SKM-1 treated with dmso at 0.1 percent for 144 hours (cell line): ENCODE data around the gene C22orf15.

Experiments
- DNase-seq: peaks from one replicate; lab custom pipeline; 2025; ENCODE audit not compliant: unreplicated experiment; lab: John Stamatoyannopoulos, UW

Gene C22orf15

GRCh38 chr22:23786752-23787599 is 24.2 kb downstream of the C22orf15 start, which contains the start of gene SMARCB1:
TSS of gene SMARCB1 (plus strand) at chr22:23786966. CDS start at chr22:23787170, 204 bp downstream.
- peak; percentile 83 for DNase-seq

GRCh38 chr22:23787600-23787896 is 24.8 kb downstream of the C22orf15 start:
- no peak for DNase-seq

GRCh38 chr22:23787910-23788309 is 25.1 kb downstream of the C22orf15 start:
- DNase-seq = no peak

DNA sequence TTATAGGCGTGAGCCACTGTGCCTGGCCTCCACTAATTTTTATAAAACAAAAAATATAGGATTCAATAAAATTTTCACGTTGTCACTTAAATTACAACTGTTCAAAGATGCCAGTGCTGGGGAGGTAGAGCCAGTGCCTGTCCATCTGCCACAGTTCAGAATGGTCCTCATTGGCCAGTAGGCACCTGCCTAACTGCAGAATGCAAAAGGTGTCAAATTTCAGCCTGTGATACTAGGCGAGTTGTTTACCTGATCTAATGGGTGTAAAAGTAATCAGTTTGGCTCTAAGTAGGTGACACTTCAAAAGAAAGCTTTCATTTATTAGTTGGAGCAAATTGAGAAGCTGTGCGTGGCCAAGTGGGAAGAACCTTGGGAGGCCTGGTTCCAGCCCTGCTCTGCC is 26.3 kb downstream of the C22orf15 start:
- no peak for DNase-seq

- DNase-seq = no peak
Observed at GRCh38 chr22:23789638-23790037, 26.8 kb downstream of the C22orf15 start.

- no peak for DNase-seq
Observed at GRCh38 chr22:23790819-23791737, 28.3 kb downstream of the C22orf15 start.

DNA sequence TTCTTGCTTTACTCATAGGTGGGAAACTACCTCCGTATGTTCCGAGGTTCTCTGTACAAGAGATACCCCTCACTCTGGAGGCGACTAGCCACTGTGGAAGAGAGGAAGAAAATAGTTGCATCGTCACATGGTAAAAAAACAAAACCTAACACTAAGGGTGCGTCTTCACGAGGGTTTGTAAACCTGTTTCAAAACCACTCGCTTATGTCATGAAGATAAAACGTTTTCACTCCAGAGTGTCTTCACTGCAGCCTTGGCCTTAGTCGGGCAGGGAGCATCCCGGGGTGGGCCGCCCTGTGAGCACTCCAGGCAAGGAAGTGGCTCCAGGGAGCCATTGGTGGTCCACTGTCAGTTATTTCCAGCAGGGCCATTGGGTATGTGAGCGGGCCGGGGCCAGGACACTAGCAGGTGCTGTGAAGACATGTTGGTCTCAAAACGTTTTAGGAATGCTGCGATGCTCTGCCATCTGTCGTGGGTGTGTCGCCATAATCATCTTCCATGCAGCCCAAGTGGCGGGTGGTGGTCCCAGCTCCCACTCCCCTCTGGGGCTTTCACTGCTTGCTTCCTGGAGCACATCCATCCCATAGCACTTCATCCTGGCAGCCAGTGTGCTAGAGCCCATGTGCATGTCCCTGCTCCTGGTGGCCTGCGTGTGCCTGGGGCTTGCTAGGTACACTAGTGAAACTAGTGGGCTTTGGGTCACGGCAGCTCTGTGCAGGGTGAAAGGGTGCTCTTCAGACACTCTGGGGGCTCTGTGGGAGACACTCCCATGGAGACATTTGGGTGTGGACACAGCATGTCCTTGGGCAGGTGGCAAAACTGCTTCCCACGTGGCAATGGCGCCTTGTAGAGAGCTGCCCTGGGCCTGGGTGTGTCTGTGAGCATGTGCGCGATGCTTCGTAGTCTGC is 29.2 kb downstream of the C22orf15 start:
- no peak for DNase-seq

- no peak for DNase-seq
Observed at GRCh38 chr22:23793326-23793725, 30.5 kb downstream of the C22orf15 start.

- DNase-seq = no peak
Observed at GRCh38 chr22:23796461-23796860, 33.7 kb downstream of the C22orf15 start.

- no peak for DNase-seq
Observed at GRCh38 chr22:23800297-23801237, 37.8 kb downstream of the C22orf15 start.

DNA sequence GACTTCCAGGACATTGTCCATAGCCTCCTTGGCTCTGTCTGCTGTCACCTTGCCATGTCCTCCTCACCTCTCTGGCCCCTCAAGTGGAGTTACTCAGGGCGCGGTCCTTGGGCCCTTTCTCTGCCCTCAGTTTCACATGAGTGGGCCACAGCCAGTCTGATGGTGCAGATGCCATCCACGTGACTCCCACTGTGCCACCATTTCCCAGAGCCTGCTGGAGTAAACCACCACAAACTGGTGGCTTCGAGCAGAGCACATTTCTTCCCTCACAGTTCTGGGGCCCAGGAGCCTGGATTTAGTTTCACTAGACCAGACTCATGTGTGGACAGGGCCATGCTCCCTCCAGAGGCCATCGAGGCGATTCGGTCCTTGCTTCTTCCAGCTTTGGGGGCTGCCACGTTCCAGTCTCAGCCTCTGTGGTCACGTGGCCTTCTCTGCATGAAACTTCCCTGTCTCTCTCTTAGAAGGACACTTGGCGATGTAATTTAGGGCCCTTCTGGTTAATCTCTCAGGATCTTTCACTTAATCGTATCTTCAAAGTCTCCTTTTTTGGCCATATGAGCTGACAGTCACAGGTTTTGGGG is 38.5 kb downstream of the C22orf15 start:
- no peak for DNase-seq

GRCh38 chr22:23801886-23802377 is 39.1 kb downstream of the C22orf15 start:
- DNase-seq = no peak

DNA sequence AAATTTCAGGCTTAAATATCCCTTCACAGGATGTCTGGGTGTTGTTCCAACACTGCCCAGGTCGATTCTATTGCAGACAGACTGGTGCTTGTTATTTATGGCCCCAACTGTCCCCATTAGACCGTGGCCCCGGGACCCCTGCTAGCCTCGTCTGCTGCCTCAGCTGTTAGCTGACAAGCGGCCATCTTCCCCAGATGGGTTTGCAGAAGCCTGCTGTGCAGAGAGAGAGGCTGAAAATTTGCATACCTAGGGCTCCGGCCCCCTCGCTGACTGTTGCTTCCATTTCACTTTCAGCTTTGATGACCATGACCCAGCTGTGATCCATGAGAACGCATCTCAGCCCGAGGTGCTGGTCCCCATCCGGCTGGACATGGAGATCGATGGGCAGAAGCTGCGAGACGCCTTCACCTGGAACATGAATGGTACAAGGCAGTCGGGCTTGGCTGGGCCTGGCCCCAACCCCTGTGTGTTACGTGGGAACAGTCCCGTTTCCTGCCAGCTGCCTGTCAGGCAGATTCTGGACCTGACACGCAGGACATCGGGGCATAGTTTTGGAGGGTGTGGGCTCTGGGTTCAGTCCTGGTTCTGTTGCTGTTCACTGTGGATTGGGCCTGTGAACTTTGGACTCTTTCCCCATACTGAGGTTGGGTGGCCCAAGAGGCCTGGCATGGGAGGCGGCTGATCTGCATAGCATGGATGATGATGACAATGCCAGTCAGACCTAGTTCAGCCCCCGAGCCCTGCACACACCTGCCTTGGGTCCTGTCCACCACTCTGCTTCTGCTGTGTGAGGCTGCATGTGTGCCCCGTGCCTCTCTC is 40.4 kb downstream of the C22orf15 start:
- no peak for DNase-seq

DNA sequence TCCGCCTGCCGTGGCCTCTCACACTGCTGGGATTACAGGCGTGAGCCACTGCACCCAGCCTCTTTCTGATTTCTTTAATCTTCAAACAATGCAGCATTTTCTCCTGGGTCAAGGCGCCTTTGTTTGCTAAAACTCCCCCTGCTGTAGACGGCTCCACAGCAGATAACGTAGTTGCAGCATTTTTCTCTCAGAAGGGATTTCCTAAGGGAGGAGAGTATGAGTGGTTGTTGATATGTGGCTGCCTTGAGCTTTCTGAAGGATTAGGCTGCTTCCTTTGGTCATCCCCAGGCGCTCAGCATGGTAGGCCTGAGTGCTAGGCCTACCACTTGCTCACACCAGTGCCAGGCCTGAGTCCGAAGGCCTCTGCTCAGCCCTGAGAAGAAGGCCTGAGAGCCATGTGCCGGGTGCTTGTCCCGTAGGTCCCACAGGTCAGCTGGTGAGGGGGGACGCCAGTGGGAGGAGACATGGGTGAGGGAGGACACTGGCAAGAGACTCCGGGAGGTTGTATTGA is 42.0 kb downstream of the C22orf15 start:
- no peak for DNase-seq

DNA sequence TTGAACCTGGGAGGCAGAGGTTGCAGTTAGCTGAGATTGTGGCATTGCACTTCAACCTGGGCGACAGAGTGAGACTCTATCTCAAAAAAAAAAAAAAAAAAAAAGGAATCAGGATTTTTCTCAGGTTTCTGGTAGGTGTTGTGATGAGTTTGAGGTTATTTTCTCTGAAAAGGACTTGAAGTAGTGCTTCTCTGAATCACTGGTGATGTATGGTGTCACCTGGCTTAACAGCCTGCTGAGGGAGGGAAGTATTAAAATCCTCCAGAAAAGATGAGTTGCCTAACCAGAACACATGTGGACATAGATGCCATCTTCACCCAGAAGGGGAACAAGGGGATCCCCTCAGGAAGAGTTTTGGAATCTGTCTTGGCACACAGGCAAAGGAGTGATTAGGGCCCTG is 44.0 kb downstream of the C22orf15 start:
- no peak for DNase-seq

- no peak for DNase-seq
Observed at GRCh38 chr22:23812378-23812777, 49.6 kb downstream of the C22orf15 start.
